HT-29 (cell line): ENCODE measurements around the gene DHX58. TPM values are rescaled to one million over a fixed set of nuclear protein-coding genes. Genes with fewer than 3 reads are reported as not detected.

Experiments used
- DNase-seq: peaks from one replicate; pipeline ENCODE4 v3.0.0-alpha.2; 2015; ENCODE audit warnings: low spot score
- total RNA-seq: library from RNA; depleted of rRNA; stranded (reverse); fragments of >200 nt; shearing (Covaris generic); gene quantifications from 2 replicates; pipeline ENCODE4 v1.2.3, GENCODE V29; 2014

DHX58 gene
- total RNA-seq, 1 experiment from 2014 or later, result 9.7 TPM

DNA sequence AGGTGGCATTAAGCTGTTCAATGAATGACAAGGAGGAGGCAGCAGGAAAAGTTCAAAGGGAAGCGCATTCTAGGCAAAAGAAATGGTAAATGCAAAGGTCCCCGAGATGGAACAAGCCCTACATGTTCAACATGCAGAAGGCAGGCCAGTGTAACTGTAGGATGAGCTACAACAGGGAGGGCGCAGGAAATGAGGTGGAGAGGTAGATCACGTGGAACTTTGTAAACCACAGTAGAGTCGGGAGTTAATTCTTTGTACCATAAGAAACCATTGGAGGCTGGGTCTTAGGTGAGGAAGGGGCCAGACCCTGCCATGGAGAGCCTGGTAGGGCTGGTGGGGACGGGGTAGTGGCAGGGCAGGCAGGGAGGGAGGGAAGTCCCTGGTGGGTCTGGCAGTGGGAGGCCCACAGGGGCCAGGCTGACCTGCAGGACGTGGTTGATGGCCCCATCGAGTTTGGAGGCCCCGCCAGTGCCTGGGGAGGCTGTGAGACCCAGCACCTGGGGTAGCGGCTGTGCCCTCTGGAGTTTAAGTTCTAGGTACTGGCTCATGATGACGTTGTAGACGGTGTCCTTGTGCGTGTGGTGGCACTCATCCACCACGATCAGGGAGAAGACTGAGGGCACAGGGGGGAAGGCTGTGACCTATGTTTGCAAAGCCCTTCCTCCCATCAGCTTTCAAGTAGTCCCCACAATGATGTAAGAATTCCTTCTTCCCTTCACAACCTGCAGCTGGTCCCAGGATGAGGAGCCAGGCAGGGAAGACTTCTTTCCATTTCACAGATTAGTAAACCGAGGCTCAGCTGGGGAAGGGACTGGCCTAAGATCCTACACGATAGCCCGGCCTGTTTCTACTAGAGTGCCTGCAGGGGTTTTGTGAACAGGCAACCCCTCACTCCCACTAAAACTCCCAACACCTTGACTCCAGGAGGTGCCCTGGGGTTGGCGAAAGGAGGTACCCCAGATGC, 1.9 kb downstream of the DHX58 start:
- no peak for DNase-seq

DNA sequence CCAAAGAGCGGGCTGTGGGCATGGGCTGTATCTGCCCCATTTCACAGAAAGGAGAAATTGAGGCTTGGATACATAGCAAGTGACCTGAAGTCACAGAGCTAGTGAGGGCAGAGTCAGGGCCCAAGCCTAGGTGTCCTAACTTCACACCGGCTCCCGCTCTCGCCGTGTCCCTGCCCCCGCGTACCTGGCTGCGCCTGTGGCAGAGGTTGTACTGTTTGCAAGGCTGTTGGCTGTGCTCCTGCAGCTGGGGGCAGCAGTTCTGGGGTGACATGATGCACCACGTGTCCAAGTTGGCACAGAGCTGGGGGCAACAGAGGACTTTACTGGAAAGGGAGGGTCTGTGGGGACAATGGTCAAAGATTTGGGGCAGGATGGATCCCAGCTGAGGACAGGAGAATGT, 3.4 kb downstream of the DHX58 start:
- DNase-seq, result no peak

DNA sequence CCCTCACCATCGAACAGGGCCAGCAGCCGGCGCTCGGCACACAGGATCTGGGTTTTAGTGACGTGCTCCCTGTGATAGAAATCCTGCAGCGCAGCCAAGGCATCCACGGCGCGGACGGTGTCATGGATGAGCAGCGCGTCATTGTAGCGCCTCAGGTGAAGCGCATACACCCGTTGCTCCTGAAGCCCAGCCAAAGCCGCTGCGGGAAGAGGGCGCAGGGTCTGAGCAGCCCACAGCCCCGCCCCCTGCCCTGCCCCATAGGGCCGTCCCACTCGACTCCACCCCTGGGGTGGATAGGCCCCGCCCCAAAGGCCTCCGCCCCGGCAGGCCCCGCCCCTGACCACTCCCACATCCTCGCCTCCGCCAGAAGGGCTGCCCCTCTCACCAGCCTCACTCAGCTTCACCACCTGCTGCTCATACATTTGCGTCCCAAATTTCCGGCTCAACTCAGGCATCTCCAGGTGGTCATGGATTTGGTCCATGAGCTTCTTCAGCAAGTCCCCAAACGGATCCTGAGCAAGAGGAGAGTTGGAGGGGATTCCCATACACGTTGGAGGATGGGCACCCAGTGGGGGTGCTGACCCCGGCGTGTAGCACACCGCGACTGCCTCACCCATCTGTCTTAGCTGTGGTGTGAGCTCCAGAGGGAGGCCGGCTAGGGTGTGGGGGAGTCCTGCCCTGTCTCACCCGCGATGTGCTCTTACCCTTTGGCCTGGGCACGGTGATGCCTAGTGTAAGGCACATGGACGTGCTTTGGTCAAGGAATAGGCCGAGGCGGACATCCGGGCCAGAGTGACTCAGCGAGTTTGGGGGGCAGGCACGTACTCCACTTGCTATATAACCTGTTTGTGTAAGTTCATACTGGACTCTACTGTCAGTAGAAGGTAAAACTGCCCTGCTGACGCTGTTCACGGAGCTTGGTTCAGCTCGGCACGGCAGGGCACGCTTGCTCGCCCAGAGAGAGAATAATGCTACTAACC, 4.6 kb downstream of the DHX58 start:
- peak; percentile 75 for DNase-seq

DNA sequence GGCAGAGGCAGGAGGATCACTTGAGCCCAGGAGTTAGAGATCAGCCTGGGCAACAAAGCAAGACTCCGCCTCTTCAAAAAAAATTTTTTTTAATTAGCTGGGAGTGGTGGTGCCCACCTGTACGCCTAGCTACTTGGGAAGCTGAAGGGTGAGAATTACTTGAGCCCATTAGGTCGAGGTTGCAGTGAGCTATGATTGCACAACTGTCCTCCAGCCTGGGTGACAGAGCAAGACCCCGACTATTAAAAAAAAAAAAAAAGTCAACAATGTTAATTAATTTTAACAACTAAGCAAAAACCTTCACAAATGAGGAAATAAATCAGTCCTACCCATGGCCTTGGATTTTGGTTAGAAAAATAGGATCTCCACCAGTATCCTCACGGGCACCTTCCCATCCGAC, 5.4 kb downstream of the DHX58 start:
- DNase-seq, result no peak

DNA sequence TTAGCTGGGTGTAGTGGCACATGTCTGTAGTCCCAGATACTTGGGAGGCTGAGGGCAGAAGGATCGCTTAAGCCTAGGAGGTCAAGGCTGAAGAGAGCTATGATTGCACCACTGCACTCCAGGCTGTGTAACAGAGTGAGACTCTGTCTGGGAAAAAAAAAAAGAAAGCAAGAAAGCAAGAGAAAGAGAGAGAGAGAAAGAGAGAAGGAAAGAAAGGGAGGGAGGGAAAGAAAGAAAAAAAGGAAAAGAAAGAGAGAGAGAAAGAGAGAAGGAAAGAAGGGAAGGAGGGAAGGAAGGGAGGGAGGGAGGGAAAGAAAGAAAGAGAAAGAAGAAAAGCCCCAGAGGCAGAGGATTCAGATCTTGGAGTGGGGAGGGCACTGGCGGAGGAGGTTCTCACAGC, 6.5 kb downstream of the DHX58 start:
- no peak for DNase-seq

DNA sequence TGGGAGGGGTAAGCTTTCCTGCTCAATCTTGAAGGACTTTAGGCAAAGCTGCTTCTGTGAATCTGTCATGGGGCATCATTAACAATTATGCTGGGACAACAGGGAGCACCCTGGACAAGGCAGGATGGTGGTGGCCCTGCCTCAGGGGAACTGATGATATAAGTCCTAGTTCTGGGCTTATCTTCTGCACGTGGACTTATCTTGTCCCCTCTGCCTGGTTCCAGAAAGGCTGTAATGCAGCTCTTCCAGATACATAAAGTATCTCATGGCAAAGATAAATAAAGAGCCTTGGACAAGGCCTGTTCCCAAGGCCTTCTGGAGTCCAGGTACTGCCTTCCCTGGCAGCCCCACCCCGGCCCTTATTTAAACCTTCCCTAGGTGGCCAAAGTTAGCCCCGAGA, 8.2 kb downstream of the DHX58 start:
- no peak for DNase-seq

DNA sequence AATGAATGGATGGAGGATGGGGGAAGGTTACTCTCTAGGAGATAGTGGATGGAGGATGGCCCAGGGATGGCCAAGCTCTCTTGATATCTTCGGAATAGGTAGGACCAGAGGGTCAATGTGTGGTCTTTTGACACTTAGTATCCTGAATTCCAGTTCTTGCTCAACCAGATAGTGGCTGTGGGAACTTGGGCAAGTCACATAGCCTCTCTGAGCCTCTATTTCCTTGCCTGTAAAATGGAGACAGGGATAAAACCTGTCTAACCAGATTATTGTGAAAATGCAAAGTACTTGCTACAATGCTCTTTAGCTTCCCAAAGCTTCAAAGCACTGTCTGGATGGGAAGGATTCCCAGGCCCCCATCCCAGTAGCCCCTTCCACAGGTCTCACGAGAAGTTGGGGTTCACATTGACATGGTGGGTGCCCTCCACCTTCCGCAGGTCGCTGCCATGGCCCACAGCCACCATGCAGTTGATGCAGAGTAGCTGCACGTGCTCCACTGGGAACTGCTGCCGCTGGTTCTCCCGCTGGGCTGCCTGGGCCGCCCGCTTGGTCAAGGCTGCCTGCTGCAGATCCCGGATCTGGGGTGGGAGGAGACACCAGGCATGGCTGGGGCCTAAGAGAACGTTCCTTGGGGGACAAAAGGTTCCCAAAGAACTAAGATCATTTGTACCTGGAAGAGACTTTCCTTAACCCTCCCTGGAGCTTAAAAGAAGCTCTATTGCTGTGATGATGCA, 9.1 kb downstream of the DHX58 start:
- no peak for DNase-seq

DNA sequence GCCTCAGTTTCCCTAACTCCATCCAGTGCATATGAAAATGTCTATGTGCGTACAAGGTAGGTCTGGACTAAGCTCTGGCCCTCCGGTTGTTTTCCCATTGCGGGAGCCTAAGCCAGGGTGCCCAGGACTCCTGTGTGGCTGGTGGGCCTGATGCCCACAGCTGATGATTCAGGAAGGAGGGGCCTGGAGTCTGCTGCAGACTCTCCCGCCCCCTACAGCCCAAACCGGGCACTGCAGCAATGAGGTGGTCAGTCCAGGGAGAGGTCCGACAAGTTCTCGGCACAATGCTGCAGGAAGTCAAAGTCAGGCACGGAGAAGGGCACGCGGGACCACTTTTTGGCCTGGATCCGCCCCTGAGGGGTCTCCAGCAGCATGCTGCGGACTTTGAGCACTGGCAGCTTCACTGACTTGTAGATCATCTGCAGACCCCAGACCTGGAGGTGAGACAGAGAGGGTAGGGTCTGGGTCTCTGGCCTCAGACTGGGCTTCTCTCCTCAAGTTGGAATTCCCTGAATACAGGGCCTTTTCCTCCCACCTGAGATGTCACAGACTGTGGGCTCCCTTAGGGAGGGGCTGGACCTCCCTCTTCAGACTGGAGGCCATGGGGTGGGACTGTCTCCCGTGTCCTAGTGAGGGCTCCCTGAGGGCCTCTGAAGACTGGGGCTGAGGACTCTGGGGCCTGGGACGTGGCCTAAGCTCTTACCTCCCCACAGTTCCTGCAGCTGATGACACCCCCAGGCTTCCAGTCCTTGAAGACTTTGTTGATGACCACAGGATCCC, 10.8 kb downstream of the DHX58 start:
- peak; percentile 70 for DNase-seq

DNA sequence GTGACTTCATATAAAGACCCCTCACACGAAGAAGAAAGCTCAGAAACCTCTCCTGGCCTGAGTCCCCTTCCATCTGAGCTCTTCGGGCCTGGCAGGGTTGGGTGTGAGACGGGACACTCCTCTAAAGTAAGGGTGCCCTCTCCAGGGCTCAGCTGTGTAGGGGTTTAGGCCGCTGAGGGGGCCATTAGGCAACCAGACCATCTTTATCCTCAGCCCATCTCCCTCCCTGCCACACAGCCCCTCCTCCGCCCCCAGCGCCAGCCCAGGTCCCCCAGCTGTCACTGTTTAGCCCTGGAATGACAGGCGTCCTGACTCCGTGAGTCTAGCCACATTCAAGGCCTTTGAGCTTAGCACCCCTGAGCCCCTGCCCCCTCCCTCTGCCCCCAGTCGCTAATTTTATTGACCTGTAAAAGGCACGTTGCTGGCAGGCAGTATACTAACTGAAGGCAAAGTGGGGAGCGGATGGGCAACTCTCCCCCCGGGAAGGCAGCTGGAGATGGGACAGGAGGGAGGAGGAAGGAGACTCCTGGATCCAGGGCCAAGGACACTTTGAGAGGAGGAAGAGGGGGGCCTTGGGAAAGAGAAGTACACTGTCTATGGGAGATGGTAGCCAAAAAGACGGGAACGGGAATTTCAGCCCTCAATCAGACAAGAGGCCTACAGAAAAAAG, 13.6 kb downstream of the DHX58 start:
- DNase-seq, result no peak

DNA sequence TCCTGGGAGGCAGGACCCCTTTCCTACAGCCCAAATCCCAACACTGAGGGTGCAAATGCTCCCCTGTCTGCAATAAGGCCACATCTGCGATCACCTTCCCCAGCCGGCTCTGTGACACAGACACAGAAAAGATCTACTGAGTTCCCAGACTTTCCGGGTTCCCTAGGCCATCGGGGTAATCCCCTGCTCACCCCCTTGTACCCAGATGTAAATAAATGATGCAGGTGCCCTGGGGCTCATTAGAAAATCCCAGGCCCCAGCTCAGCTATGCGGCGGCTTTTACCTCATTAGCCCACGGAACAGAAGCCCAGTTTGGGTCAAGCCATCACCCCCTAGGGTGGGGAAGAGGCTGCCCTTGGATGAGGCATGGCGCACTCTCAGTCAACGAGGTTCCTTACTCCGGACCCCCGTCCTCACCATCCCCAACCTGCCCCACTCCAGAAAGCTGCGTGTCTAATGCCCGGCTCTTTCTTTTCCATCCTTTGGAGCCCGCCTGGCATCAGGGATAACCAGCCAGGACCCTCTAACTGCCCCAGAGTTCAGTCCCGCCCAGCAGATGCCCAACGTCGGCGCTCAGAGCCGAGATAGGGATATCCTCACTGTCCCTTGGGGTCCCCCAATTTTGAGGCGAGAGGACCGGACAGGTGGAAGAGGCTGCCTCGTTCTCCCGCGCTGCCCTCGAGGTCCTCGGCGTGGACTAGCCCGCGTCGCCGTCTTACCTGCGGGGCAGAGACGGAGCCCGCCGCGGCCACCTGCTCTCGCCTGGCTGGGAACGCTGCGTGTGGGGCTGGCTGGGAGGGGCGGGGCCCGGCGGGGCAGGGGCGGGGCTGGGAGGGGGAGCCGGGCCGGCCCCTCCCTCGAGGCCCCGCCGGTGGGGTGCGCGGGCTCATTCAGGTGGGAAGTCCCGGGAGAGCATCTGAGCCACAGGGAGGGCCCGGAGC, 14.6 kb downstream of the DHX58 start, which contains the start of gene ZNF385C:
ZNF385C (minus strand) TSS at position 783 of the 941 bp plus-strand sequence. CDS start 35,417 bp downstream, outside the sequence.
- DNase-seq, result no peak

DNA sequence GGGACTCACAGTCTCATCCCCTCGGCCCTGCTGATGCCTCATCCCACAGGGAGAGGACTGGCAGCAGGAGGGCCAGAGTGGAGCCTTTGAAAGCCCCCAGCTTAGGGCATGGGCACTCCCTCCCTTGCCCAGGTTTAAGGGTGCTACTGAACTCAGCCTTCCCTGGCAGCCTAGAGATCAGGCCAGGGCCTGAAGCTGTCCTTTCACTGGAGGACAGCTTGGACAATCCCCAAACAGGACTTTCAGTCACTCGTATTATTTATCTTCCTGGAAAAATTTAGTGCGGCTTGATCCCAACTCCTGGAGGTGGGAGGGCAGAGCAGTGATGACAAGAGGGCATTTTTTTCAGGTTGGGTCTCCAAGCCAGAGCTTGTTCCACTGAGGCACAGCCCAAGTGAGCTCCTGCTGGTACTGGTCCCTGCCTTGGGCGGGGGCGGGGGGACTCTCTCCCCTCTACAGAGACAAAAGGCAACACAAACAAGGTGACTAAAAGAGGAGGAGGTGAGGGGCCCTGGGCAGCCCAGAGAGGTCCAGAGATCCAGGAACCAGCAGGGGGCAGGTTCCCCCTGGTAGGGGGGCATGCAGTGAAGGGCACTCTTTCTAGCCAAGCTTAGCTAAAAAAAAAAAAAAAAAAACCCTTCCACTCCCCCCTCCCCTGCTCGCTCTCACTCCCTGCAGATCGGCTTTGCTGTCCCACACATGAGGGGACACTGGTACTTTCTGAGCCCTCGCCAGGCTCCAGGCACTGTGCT, 16.0 kb downstream of the DHX58 start:
- no peak for DNase-seq

DNA sequence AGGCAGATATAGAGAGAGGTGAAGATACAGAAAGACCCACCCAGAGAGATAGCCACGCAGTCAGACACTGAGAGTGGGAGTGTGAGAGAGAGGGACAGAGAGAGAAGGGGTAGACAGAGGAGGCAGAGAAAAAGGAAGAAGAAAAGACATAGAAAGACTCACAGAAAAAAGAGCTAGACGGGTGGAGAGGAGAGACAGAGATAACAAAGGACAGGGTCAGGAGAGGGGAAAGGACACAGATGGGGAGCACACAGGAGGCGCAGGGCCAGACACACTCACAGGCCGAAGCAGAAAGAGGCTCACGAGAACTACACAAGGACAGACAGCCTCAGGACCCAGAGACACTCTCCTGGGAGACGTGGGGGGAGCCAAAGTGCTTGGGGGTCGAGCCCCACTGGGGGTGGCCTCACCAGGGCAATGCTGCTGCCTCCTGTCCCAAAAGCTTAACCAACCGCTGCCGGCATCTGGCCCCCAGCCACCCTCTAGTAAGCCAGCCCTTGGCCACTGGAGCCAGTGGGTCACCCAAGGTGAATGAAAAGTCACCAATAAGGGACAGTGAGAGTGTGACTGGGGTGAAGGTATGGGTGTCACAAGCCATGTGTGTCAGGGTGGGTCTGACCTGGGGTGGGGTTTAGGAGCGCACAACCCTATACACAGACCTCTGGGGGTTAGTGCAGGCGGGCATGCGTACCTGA, 18.0 kb downstream of the DHX58 start:
- DNase-seq, result no peak

DNA sequence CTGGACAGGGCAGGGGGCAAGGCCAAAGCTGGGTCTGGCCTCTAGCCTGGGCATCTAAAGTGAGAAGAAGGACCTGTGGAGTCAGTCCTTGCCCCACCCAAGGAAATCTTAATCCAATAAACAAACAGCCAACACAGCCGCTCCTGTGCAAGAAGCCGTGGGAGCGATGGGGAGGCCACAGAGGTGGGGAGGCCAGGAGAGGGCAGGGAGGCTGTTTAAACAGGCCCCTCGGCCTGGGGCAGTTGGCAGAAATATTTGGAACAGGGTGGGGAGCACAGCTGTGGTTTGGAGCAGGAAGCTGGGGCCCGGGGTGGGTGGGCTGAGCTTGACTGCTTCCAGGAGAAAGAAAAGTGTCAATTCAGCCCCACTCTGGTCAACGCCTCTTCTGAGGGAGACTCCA, 19.6 kb downstream of the DHX58 start:
- DNase-seq, result no peak

DNA sequence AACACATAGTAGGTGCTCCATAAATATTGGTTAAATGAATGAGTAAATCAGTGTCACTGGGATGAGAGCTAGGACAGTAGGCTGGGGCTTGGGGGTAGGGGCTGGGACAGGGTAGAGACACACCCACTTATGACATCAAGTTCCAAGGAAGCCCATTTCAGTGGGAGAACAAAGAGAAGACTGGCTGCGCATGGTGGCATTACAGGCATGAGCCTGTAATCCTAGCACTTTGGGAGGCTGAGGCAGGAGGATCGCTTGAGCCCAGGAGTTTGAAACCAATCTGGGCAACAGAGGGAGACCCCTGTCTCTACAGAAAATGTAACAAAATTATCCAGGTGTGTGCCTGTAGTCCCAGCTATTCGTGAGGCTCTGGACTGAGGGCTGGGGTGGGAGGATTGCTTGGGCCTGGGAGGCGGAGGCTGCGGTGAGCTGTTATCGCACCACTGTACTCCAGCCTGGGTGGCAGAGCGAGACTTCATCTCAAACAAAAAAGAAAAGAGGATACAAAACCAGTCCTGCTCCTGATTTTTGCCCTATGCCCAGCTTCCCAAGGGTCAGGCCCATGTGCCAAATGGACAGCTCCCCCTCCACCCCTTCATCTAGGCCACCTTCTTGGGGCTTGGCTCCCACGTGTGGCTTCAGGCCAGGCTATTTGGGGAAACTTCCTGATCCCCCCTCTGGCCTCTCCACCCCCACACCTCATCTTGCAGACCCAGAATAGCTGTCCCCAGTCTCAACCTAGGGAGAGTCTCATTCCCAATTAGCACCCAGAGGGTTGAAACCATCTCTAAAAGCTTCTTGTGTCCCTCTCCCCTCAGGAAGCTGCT, 21.3 kb downstream of the DHX58 start:
- no peak for DNase-seq

DNA sequence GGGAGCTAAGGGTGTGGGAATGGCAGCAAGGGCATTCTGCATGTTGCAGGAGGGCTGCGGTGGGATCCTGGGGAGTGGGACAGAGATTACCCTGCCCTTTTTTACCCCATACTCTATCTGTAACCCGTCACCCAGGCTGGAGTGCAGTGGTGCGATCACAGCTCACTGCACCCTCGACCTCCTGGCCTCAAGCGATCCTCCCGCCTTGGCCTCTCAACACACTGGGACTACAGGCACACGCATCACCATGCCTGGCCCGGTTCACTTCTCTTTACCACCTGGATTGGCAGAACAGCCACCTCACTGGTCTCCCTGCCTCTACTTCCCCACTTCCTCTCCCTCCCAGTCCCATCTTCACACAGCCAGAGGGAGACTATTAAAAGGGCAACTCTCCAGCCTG, 23.8 kb downstream of the DHX58 start:
- no peak for DNase-seq
